Measurements from ENCODE around the gene CLEC16A.

CLEC16A gene

GRCh38 chr16:11211061-11211976, 267.0 kb downstream of the CLEC16A start:
- H3K27ac ChIP-seq (ENCODE audit: low read length) = no peak overlapping the region
- H3K4me2 ChIP-seq (ENCODE audit: insufficient read depth, low read length) = no peak overlapping the region
- no peak overlapping the region for H3K9ac ChIP-seq (ENCODE audit: low read depth, low read length)
- no peak for DNase-seq
- H2AFZ ChIP-seq (ENCODE audit: low read depth, low read length) = no peak overlapping the region
- no peaks in the 10 kb centered on the region for H3K36me3 ChIP-seq (ENCODE audit: insufficient read depth, low read length)
- no peaks in the 10 kb centered on the region for H4K20me1 ChIP-seq (ENCODE audit: insufficient read depth, low read length)
- H3K4me1 ChIP-seq (ENCODE audit: insufficient read depth, low read length) = peaks cover 10% of the 10 kb centered on the region
- ATAC-seq (ENCODE audit: insufficient read depth, low read depth) = no peak
- H3K79me2 ChIP-seq (ENCODE audit: insufficient read depth, low read length) = no peaks in the 10 kb centered on the region
- TF ChIP-seq CTCF (IDR thresholded peaks at IDR 0.05; ENCODE audit: borderline replicate concordance, extremely low read depth, low read length, poor library complexity, severe bottlenecking) (no peak), EZH2 (IDR thresholded peaks at IDR 0.05; ENCODE audit: borderline replicate concordance, low read depth, low read length, severe bottlenecking) (no peak)
- peaks cover 12% of the 10 kb centered on the region for H3K9me3 ChIP-seq (ENCODE audit: insufficient read depth, low read length, severe bottlenecking)
- H3K4me3 ChIP-seq (ENCODE audit: low read depth in 1 of 2, low read length in 2 of 2) = no peak overlapping the region
- H3K27me3 ChIP-seq (ENCODE audit: insufficient read depth, low read length, poor library complexity) = no peaks in the 10 kb centered on the region

DNA sequence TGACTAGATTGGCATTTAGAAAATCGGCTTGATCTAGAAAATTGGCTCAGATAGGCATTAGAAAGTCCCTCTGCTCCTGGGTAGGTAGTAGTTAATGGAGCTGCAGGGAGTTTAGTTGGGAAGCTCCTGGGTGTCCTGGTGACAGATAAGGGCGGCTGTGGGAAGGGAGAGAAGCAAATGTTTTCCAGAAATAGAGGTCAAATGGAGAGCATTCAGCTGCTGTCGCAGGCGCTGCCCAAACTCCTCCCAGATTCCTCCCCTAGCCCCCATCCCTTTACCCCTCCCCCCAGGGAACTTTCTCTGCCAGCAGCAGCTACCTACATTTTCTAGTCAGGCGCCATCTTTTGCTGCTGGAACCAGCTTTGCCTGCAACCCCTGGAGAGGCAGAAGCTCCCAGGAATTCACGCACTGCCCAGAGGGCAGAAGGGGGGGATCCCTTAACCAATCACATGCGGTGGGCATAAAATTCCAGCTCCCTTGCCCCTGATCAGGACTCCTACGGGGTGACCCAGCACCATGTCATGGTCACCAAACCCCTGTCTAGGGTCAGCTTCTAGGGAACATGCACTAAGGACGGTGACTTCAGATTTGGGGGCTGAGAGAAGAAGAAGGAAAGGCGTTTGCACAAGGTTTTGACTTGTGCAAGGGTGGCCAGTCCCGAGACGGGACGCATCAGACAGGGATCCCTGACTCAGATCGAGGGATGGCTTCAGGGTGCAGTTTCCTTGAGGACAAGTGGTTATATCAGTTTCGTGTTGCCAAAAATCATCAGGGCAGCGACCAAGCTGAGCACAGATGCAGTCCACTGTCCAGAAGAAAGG, 267.8 kb downstream of the CLEC16A start:
- Histone ChIP-seq H3K27ac (ENCODE audit: low read length) (no peak overlapping the region), H4K20me1 (ENCODE audit: insufficient read depth, low read length) (no peaks in the 10 kb centered on the region), H3K4me2 (ENCODE audit: insufficient read depth, low read length) (no peak overlapping the region), H3K9me3 (ENCODE audit: insufficient read depth, low read length, severe bottlenecking) (peaks cover 14% of the 10 kb centered on the region), H3K79me2 (ENCODE audit: insufficient read depth, low read length) (no peaks in the 10 kb centered on the region), H2AFZ (ENCODE audit: low read depth, low read length) (no peak overlapping the region), H3K36me3 (ENCODE audit: insufficient read depth, low read length) (no peaks in the 10 kb centered on the region), H3K9ac (ENCODE audit: low read depth, low read length) (no peak overlapping the region), H3K4me1 (ENCODE audit: insufficient read depth, low read length) (peaks cover 10% of the 10 kb centered on the region), H3K27me3 (ENCODE audit: insufficient read depth, low read length, poor library complexity) (no peaks in the 10 kb centered on the region), H3K4me3 (ENCODE audit: low read depth in 1 of 2, low read length in 2 of 2) (no peak overlapping the region)
- ATAC-seq (ENCODE audit: insufficient read depth, low read depth) (no peak), DNase-seq (no peak)
- TF ChIP-seq CTCF (IDR thresholded peaks at IDR 0.05; ENCODE audit: borderline replicate concordance, extremely low read depth, low read length, poor library complexity, severe bottlenecking) (no peak), EZH2 (IDR thresholded peaks at IDR 0.05; ENCODE audit: borderline replicate concordance, low read depth, low read length, severe bottlenecking) (no peak)

GRCh38 chr16:11212798-11213196, 268.4 kb downstream of the CLEC16A start:
- no peak overlapping the region for H3K4me3 ChIP-seq (ENCODE audit: low read depth in 1 of 2, low read length in 2 of 2)
- TF ChIP-seq CTCF (IDR thresholded peaks at IDR 0.05; ENCODE audit: borderline replicate concordance, extremely low read depth, low read length, poor library complexity, severe bottlenecking) (no peak), EZH2 (IDR thresholded peaks at IDR 0.05; ENCODE audit: borderline replicate concordance, low read depth, low read length, severe bottlenecking) (no peak)
- DNase-seq = peak; percentile 46
- peaks cover 9% of the 10 kb centered on the region for H3K9me3 ChIP-seq (ENCODE audit: insufficient read depth, low read length, severe bottlenecking)
- peak overlapping the region; percentile 49; the same call in 1 of the 2 replicates for H3K27ac ChIP-seq (ENCODE audit: low read length)
- peaks cover 10% of the 10 kb centered on the region for H3K4me1 ChIP-seq (ENCODE audit: insufficient read depth, low read length)
- ATAC-seq (ENCODE audit: insufficient read depth, low read depth) = peak; percentile 39; the same call in 2 of the 3 replicates
- H3K9ac ChIP-seq (ENCODE audit: low read depth, low read length) = no peak overlapping the region
- no peaks in the 10 kb centered on the region for H3K79me2 ChIP-seq (ENCODE audit: insufficient read depth, low read length)
- H4K20me1 ChIP-seq (ENCODE audit: insufficient read depth, low read length) = no peaks in the 10 kb centered on the region
- H2AFZ ChIP-seq (ENCODE audit: low read depth, low read length) = no peak overlapping the region
- no peak overlapping the region for H3K4me2 ChIP-seq (ENCODE audit: insufficient read depth, low read length)
- no peaks in the 10 kb centered on the region for H3K36me3 ChIP-seq (ENCODE audit: insufficient read depth, low read length)
- no peaks in the 10 kb centered on the region for H3K27me3 ChIP-seq (ENCODE audit: insufficient read depth, low read length, poor library complexity)
